ENCODE data around the gene FHOD3. TPM values are rescaled to one million over a fixed set of nuclear protein-coding genes. Genes with fewer than 3 reads are reported as not detected.

FHOD3 gene
- polyA plus RNA-seq, 3 donors from 2014 or later: not detected

- Mint-ChIP-seq H3K27ac (no peak overlapping the region), H3K4me3 (no peak overlapping the region), H3K4me1 (no peaks in the 10 kb centered on the region), H3K9me3 (no peaks in the 10 kb centered on the region), H3K36me3 (no peaks in the 10 kb centered on the region), H3K27me3 (ENCODE audit: low read depth in 3 of 3) (peaks cover 0 to 6% (median 0%) of the 10 kb centered on the region in 3 donors)
- no peak for DNase-seq
Observed at GRCh38 chr18:36693931-36694620, 396.6 kb downstream of the FHOD3 start.

GRCh38 chr18:36695806-36696205, 398.3 kb downstream of the FHOD3 start:
- no peak overlapping the region for H3K27ac Mint-ChIP-seq
- peaks cover 0 to 4% (median 0%) of the 10 kb centered on the region in 6 donors for H3K9me3 Mint-ChIP-seq
- peaks cover 0 to 4% (median 0%) of the 10 kb centered on the region in 3 donors for H3K27me3 Mint-ChIP-seq (ENCODE audit: low read depth in 3 of 3)
- H3K4me1 Mint-ChIP-seq: no peaks in the 10 kb centered on the region
- no peak for DNase-seq
- H3K4me3 Mint-ChIP-seq: no peak overlapping the region
- H3K36me3 Mint-ChIP-seq: no peaks in the 10 kb centered on the region

GRCh38 chr18:36697905-36698304, 400.4 kb downstream of the FHOD3 start:
- H3K4me3 Mint-ChIP-seq: no peak overlapping the region
- DNase-seq: no peak
- no peak overlapping the region for H3K27ac Mint-ChIP-seq
- peaks cover 0 to 2% (median 0%) of the 10 kb centered on the region in 3 donors for H3K27me3 Mint-ChIP-seq (ENCODE audit: low read depth in 3 of 3)
- peaks cover 0 to 4% (median 0%) of the 10 kb centered on the region in 6 donors for H3K9me3 Mint-ChIP-seq
- no peaks in the 10 kb centered on the region for H3K4me1 Mint-ChIP-seq
- H3K36me3 Mint-ChIP-seq: no peaks in the 10 kb centered on the region

- H3K36me3 Mint-ChIP-seq: no peaks in the 10 kb centered on the region
- DNase-seq: no peak
- peaks cover 0 to 2% (median 0%) of the 10 kb centered on the region in 3 donors for H3K27me3 Mint-ChIP-seq (ENCODE audit: low read depth in 3 of 3)
- H3K27ac Mint-ChIP-seq: no peak overlapping the region
- H3K9me3 Mint-ChIP-seq: peaks cover 0 to 5% (median 0%) of the 10 kb centered on the region in 6 donors
- no peak overlapping the region for H3K4me3 Mint-ChIP-seq
- no peaks in the 10 kb centered on the region for H3K4me1 Mint-ChIP-seq
Observed at GRCh38 chr18:36700955-36701354, 403.4 kb downstream of the FHOD3 start.

DNA sequence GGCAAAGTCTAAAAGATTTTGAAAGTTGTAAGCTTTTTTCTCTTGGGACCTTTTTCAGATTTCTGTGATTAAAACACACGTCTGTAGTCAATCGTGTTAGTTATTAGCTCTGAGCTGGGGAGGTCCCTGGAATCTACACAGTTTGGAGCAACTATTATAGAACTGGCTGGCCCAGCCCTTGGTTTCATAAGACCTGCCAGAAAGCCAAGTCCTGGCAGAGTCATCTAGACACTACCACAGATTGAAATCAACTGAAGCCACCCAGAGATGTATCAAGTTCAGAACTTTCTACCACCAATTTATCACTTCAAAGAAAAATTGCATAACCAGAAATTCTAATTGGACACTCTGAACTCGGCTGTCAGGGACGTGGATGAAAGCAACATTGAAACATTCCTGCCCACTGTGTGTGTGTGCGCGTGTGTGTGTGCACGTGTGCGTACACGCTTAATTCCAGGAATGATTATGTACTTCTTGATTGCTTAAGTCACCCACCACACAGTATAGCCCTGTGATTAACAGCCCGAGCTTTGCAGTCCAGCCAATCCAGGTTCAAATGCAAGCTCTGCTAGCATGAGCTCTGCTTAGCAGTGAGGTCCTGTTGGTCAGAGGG, 405.0 kb downstream of the FHOD3 start:
- Mint-ChIP-seq H3K4me3 (no peak overlapping the region), H3K27ac (no peak overlapping the region), H3K36me3 (no peaks in the 10 kb centered on the region), H3K9me3 (peaks cover 0 to 5% (median 0%) of the 10 kb centered on the region in 6 donors), H3K4me1 (no peaks in the 10 kb centered on the region), H3K27me3 (ENCODE audit: low read depth in 3 of 3) (peaks cover 0 to 2% (median 0%) of the 10 kb centered on the region in 3 donors)
- no peak for DNase-seq

GRCh38 chr18:36704156-36704555, 406.6 kb downstream of the FHOD3 start:
- H3K36me3 Mint-ChIP-seq: no peaks in the 10 kb centered on the region
- peaks cover 0 to 5% (median 0%) of the 10 kb centered on the region in 6 donors for H3K9me3 Mint-ChIP-seq
- no peak overlapping the region for H3K27ac Mint-ChIP-seq
- DNase-seq: no peak
- H3K27me3 Mint-ChIP-seq (ENCODE audit: low read depth in 3 of 3): peaks cover 0 to 2% (median 0%) of the 10 kb centered on the region in 3 donors
- no peak overlapping the region for H3K4me3 Mint-ChIP-seq
- no peaks in the 10 kb centered on the region for H3K4me1 Mint-ChIP-seq

DNA sequence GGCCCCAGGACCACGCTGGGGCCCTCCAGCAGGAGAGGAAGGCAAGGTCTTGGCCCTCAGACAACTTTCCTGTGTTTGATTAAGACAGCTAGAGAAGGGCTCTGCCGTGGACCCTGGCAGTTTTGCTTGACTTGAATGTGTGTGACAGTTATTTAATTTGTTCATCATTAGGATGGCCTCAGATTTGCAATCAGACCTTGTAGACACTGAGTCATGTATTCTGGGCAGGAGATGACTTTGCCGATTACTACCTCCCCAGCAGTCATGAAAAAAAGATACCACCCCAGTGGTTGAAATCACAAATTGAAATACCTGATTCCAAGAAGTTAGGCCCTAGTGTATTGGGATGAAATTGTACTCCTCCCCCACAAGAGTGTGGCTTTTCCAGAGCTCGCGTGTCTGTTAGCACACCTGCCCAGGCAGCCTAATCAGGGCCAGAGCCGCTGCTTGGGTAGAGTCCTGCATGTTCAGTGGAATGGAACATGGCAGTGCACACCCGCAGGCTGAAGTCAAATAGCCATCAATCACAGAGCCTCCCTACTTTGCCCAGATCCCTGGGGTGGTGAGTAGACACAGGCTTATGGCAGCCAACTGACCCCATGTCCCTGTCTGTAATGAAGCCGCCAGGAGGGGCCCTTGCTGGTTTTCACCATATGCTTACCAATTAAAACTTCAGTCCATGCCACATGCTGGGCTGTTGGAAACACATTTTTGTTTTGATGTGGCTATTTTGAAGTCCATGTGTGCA, 408.8 kb downstream of the FHOD3 start:
- Mint-ChIP-seq H3K4me1 (no peaks in the 10 kb centered on the region), H3K9me3 (peaks cover 0 to 1% (median 0%) of the 10 kb centered on the region in 6 donors)

GRCh38 chr18:36708366-36708765, 410.9 kb downstream of the FHOD3 start:
- Mint-ChIP-seq H3K9me3 (peaks cover 0 to 1% (median 0%) of the 10 kb centered on the region in 6 donors), H3K36me3 (no peaks in the 10 kb centered on the region), H3K4me3 (no peak overlapping the region), H3K27ac (no peak overlapping the region), H3K4me1 (no peaks in the 10 kb centered on the region), H3K27me3 (ENCODE audit: low read depth in 3 of 3) (no peaks in the 10 kb centered on the region)
- DNase-seq: no peak

More for the DNA sequence above, 408.8 kb downstream of the FHOD3 start:
- no peak overlapping the region for H3K27ac Mint-ChIP-seq
- no peak for DNase-seq
- H3K36me3 Mint-ChIP-seq: no peaks in the 10 kb centered on the region
- H3K27me3 Mint-ChIP-seq (ENCODE audit: low read depth in 3 of 3): no peaks in the 10 kb centered on the region
- no peak overlapping the region for H3K4me3 Mint-ChIP-seq

DNA sequence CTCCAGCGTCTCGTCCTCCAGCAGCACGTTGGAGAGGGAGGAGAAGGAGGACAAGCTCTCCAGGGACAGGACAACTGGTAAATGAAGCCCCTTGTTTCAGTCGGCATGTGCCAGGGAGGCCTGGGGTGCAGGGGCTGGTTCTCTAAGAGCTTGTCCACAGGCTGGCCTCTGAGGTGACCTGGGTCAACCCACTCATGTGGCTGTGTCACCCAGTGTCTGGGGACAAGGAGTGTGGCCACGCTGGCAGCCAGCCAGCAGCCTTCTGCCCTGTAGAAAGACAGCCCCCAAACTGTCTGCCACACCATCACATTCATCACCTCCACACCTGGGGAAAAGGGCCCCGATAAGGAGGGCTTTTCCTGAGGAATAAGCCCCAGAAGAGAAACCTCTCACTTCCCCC, 411.8 kb downstream of the FHOD3 start:
- DNase-seq: no peak
- no peak overlapping the region for H3K4me3 Mint-ChIP-seq
- H3K27me3 Mint-ChIP-seq (ENCODE audit: low read depth in 3 of 3): no peaks in the 10 kb centered on the region
- no peak overlapping the region for H3K27ac Mint-ChIP-seq
- H3K9me3 Mint-ChIP-seq: peaks cover 0 to 1% (median 0%) of the 10 kb centered on the region in 6 donors
- H3K4me1 Mint-ChIP-seq: no peaks in the 10 kb centered on the region
- no peaks in the 10 kb centered on the region for H3K36me3 Mint-ChIP-seq

DNA sequence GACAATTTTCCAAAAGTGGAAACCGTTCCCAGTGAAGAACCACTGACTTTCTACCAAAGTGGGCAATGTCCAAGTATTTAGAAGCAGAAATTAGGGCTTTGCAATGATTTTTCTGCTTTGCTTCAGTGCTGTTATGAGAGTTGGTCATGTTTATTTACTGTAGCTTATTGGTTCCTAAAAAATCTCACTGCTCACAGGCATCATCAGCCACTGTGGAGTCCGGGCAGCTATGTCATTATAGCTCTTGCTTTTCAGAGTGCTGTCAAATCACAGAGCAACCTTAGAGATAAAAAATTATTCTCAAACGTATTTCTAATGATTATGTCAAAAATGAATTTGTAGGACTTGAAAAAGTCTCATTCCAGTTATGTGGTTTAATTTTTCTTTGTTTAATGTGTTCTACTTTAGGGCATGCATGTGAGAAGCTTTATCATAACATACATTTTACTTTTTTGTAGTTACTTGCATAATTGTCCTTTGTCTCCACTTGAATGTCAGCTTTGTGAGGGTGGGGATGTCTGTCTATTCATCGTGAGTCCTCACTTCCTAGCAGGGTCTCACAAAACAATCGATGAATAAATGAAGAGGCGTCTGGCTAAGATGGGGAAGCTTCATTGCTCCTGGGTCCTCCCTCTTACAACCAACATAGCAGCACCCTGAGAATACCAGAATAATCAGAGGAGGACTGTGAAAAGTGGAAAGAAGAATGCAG, 413.7 kb downstream of the FHOD3 start:
- H3K4me1 Mint-ChIP-seq: no peaks in the 10 kb centered on the region
- DNase-seq: no peak
- no peaks in the 10 kb centered on the region for H3K9me3 Mint-ChIP-seq
- H3K27ac Mint-ChIP-seq: no peak overlapping the region
- no peaks in the 10 kb centered on the region for H3K36me3 Mint-ChIP-seq
- H3K27me3 Mint-ChIP-seq (ENCODE audit: low read depth in 3 of 3): no peaks in the 10 kb centered on the region
- no peak overlapping the region for H3K4me3 Mint-ChIP-seq

DNA sequence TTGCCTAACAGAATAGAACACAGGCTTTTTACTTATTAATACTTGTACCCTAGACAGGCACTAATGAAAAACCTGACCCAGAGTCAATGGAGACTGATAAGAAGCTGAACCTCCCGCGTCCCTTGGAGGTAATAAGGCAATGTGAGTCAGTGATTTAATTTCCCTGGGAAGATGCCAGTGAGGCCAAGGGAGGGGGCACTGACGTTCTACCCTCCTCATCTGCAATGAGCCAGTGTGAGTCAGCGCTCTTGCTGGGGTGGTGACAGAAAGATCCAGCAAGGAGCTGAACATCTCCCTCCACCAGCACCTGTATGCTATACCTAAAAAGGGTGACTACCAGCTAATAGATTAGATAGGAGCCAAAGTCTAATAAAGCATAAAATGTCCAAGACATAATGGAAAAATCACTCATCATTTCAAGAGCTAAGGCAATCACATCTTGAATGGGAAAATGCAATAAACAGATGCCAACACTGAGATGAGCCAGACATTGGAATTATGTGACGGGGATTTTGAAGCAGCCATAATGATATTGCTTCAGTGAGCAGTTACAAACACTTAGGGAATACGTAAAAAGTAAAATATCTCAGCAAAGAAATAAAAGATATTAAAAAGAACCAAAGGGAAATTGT, 414.4 kb downstream of the FHOD3 start:
- H3K4me1 Mint-ChIP-seq: no peaks in the 10 kb centered on the region
- no peaks in the 10 kb centered on the region for H3K9me3 Mint-ChIP-seq
- no peaks in the 10 kb centered on the region for H3K36me3 Mint-ChIP-seq
- no peaks in the 10 kb centered on the region for H3K27me3 Mint-ChIP-seq (ENCODE audit: low read depth in 3 of 3)
- no peak overlapping the region for H3K27ac Mint-ChIP-seq
- no peak for DNase-seq
- no peak overlapping the region for H3K4me3 Mint-ChIP-seq

DNA sequence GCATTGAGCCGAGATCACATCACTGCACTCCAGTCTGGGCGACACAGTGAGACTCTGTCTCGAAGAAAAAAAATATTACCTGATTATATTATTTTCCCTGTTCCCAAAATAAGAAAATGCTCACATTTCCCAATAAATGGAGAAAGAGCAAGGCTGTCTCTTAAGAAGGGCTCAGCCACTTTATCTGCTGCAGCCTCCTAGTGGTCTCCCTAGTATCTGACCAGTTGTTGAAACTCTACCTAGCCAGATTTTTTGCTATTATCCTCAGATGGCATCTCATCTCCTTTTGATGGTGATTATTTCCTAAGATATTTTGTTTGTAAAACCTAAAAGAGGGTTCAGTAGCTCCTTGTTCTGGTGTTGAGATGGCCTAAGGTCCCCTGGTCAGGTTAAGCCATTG, 417.0 kb downstream of the FHOD3 start:
- no peak overlapping the region for H3K4me3 Mint-ChIP-seq
- H3K9me3 Mint-ChIP-seq: no peaks in the 10 kb centered on the region
- H3K36me3 Mint-ChIP-seq: no peaks in the 10 kb centered on the region
- no peak overlapping the region for H3K27ac Mint-ChIP-seq
- H3K4me1 Mint-ChIP-seq: no peaks in the 10 kb centered on the region
- no peak for DNase-seq
- peaks cover 0 to 2% (median 0%) of the 10 kb centered on the region in 3 donors for H3K27me3 Mint-ChIP-seq (ENCODE audit: low read depth in 3 of 3)

GRCh38 chr18:36717422-36718110, 420.1 kb downstream of the FHOD3 start:
- no peaks in the 10 kb centered on the region for H3K36me3 Mint-ChIP-seq
- no peaks in the 10 kb centered on the region for H3K9me3 Mint-ChIP-seq
- no peaks in the 10 kb centered on the region for H3K4me1 Mint-ChIP-seq
- H3K4me3 Mint-ChIP-seq: no peak overlapping the region
- H3K27ac Mint-ChIP-seq: no peak overlapping the region
- DNase-seq: no peak
- H3K27me3 Mint-ChIP-seq (ENCODE audit: low read depth in 3 of 3): peaks cover 0 to 2% (median 2%) of the 10 kb centered on the region in 3 donors
